ENCODE results near the gene ATP6AP1.
A peak's percentile ranks its signal among the peaks of the same experiment; 100 is the strongest.

ATP6AP1 gene

GRCh38 chrX:154481911-154482601 is 53.6 kb downstream of the ATP6AP1 start:
- TF ChIP-seq Cebpa-rat (IDR thresholded peaks at IDR 0.05) = no peak
- no peak overlapping the region for H3K4me3 ChIP-seq
- peaks cover 46 to 68% (median 58%) of the 10 kb centered on the region in 10 experiments for H3K4me1 ChIP-seq
- H3K9me3 ChIP-seq (replicated peaks in 1 of 11) = peaks cover 0 to 19% (median 9%) of the 10 kb centered on the region in 11 experiments; a peak in 11 of 22 replicates
- peaks cover 42 to 74% (median 59%) of the 10 kb centered on the region in 11 experiments for H3K27me3 ChIP-seq
- peak overlapping the region in 7 of 11 experiments; percentile 70 to 88 (median 80); a peak in 9 of 22 replicates for H3K4me2 ChIP-seq
- H3K27ac ChIP-seq = 0 out of 22 replicates have a peak overlapping the region, but pooled peaks of 1 of the 11 experiments have one; percentile 24
- H3K36me3 ChIP-seq = peaks cover 0 to 20% (median 11%) of the 10 kb centered on the region in 11 experiments; a peak in 12 of 22 replicates
- peak overlapping the region in 2 of 11 experiments; percentile 8 to 30; a peak in 1 of 22 replicates for H3K9ac ChIP-seq
- H4K20me1 ChIP-seq = peaks cover 0 to 35% (median 21%) of the 10 kb centered on the region in 11 experiments; a peak in 12 of 22 replicates

DNA sequence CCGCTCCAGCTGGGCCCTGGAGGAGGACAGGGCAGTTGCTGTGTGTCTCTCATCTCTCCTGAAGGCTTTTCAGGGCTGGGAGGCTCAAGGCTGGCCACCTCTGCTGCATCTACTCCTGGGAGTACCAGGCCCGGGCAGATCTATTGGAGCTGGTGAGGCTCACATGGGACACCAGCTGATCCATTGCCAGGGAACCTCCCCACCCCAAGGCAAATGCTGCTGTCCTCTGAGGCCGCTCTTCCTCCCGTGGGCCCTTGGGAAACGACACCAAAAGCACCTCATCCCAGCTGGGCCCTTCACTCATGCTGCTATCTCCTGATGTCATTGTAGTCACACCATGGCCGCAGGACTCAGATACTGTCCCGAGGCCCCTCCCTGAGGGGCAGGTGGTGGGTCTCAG is 54.3 kb downstream of the ATP6AP1 start:
- Histone ChIP-seq H3K27ac (0 out of 22 replicates have a peak overlapping the region, but pooled peaks of 1 of the 11 experiments have one; percentile 24), H3K27me3 (peaks cover 42 to 67% (median 54%) of the 10 kb centered on the region in 11 experiments), H3K4me3 (no peak overlapping the region), H3K9ac (peak overlapping the region in 3 of 11 experiments; percentile 30 to 44 (median 41); a peak in 3 of 22 replicates), H3K4me1 (peaks cover 50 to 69% (median 62%) of the 10 kb centered on the region in 10 experiments), H3K36me3 (peaks cover 0 to 20% (median 11%) of the 10 kb centered on the region in 11 experiments; a peak in 13 of 22 replicates), H4K20me1 (peaks cover 0 to 38% (median 18%) of the 10 kb centered on the region in 11 experiments; a peak in 10 of 22 replicates), H3K4me2 (peak overlapping the region; percentile 70 to 89 (median 81)), H3K9me3 (replicated peaks in 1 of 11) (peaks cover 0 to 26% (median 13%) of the 10 kb centered on the region in 11 experiments; a peak in 13 of 22 replicates)
- TF ChIP-seq Cebpa-rat (IDR thresholded peaks at IDR 0.05) = no peak

- H3K36me3 ChIP-seq = peaks cover 0 to 26% (median 16%) of the 10 kb centered on the region in 11 experiments; a peak in 14 of 22 replicates
- H3K9ac ChIP-seq = peak overlapping the region in 3 of 11 experiments; percentile 30 to 44 (median 41); a peak in 2 of 22 replicates
- peaks cover 0 to 36% (median 14%) of the 10 kb centered on the region in 11 experiments; a peak in 10 of 22 replicates for H4K20me1 ChIP-seq
- H3K27ac ChIP-seq = 0 out of 22 replicates have a peak overlapping the region, but pooled peaks of 1 of the 11 experiments have one; percentile 24
- no peak for TF ChIP-seq Cebpa-rat (IDR thresholded peaks at IDR 0.05)
- no peak overlapping the region for H3K4me3 ChIP-seq
- H3K27me3 ChIP-seq = peaks cover 42 to 64% (median 52%) of the 10 kb centered on the region in 11 experiments
- H3K4me1 ChIP-seq = peaks cover 51 to 64% (median 59%) of the 10 kb centered on the region in 10 experiments
- peak overlapping the region; percentile 70 to 89 (median 81) for H3K4me2 ChIP-seq
- peaks cover 0 to 31% (median 18%) of the 10 kb centered on the region in 11 experiments; a peak in 13 of 22 replicates for H3K9me3 ChIP-seq (replicated peaks in 1 of 11)
These were observed 54.8 kb downstream of the ATP6AP1 start for GRCh38 chrX:154483325-154483724.

DNA sequence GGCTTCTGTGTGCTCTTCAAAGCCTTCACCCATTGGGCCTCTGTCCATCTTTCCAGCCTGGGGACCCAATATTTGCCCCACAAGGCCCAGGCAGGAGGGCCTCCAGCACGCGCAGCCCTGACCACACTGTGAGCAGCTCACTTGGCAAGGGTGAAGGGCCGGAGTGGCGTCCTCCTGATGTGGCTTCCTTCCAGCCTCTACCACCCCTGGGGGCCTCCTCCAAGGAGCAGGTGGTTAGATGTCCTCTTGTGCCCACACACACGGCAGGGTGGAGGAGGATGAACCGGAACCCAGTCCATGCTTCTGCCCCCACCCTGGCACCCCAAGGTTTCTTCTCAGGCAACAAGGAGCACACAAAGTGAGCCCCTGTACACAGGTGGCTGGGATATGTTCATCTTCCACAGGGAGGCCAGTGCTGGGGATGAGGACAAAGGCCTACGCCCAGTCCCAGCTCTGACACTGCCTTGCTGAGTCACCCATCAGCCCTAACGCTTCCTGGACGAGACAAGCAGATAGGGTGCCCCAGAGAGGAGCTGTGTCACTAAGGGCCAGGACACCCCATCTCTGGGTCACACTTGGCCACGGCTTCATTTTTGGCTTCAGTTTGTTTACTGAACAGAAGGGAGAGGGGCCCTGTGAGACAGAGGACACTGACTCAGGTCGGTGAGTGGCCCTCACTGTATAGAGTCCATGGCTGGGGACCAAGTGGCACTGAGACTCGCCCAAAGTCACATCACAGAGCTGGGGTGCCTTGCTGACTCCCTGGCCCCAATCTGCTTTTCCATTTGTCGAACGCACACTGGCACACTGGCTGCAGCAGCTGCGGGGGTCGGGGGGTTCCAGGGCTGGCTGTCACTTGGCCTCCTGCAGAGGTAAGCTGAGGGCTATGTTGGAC is 56.0 kb downstream of the ATP6AP1 start:
- Histone ChIP-seq H3K9me3 (replicated peaks in 1 of 11) (peaks cover 0 to 38% (median 23%) of the 10 kb centered on the region in 11 experiments; a peak in 14 of 22 replicates), H4K20me1 (peaks cover 0 to 43% (median 14%) of the 10 kb centered on the region in 11 experiments; a peak in 11 of 22 replicates), H3K4me2 (peak overlapping the region; percentile 70 to 89 (median 81)), H3K27me3 (peaks cover 42 to 62% (median 51%) of the 10 kb centered on the region in 11 experiments), H3K9ac (peak overlapping the region; percentile 73 to 91 (median 84); a peak in 19 of 22 replicates), H3K4me1 (peaks cover 60 to 72% (median 67%) of the 10 kb centered on the region in 10 experiments), H3K27ac (peak overlapping the region in 10 of 11 experiments; percentile 24 to 88 (median 57); a peak in 15 of 22 replicates), H3K36me3 (peaks cover 0 to 31% (median 16%) of the 10 kb centered on the region in 11 experiments; a peak in 14 of 22 replicates), H3K4me3 (peak overlapping the region in 9 of 10 experiments; percentile 71 to 84 (median 77); a peak in 16 of 20 replicates)
- TF ChIP-seq Cebpa-rat (IDR thresholded peaks at IDR 0.05) = no peak

- Histone ChIP-seq H3K27ac (peak overlapping the region in 10 of 11 experiments; percentile 46 to 88 (median 82); a peak in 20 of 22 replicates), H3K4me3 (peak overlapping the region; percentile 71 to 84 (median 77)), H3K27me3 (peaks cover 38 to 54% (median 45%) of the 10 kb centered on the region in 11 experiments), H3K9me3 (replicated peaks in 1 of 11) (peaks cover 0 to 47% (median 31%) of the 10 kb centered on the region in 11 experiments; a peak in 15 of 22 replicates), H3K4me2 (peak overlapping the region; percentile 70 to 89 (median 81)), H3K4me1 (peaks cover 54 to 71% (median 64%) of the 10 kb centered on the region in 10 experiments), H4K20me1 (peaks cover 0 to 43% (median 14%) of the 10 kb centered on the region in 11 experiments; a peak in 11 of 22 replicates), H3K9ac (peak overlapping the region; percentile 73 to 91 (median 84)), H3K36me3 (peaks cover 0 to 31% (median 16%) of the 10 kb centered on the region in 11 experiments; a peak in 14 of 22 replicates)
- TF ChIP-seq Cebpa-rat (IDR thresholded peaks at IDR 0.05) = no peak
These were observed 56.9 kb downstream of the ATP6AP1 start for GRCh38 chrX:154485150-154486051.

GRCh38 chrX:154486052-154486395 is 57.5 kb downstream of the ATP6AP1 start:
- peaks cover 0 to 43% (median 14%) of the 10 kb centered on the region in 11 experiments; a peak in 11 of 22 replicates for H4K20me1 ChIP-seq
- peaks cover 0 to 50% (median 31%) of the 10 kb centered on the region in 11 experiments; a peak in 15 of 22 replicates for H3K9me3 ChIP-seq (replicated peaks in 1 of 11)
- peak overlapping the region; percentile 44 to 88 (median 82) for H3K27ac ChIP-seq
- peaks cover 53 to 68% (median 63%) of the 10 kb centered on the region in 10 experiments for H3K4me1 ChIP-seq
- H3K36me3 ChIP-seq = peaks cover 0 to 31% (median 16%) of the 10 kb centered on the region in 11 experiments; a peak in 14 of 22 replicates
- H3K4me2 ChIP-seq = peak overlapping the region; percentile 70 to 89 (median 81)
- H3K27me3 ChIP-seq = peaks cover 32 to 48% (median 38%) of the 10 kb centered on the region in 11 experiments
- no peak for TF ChIP-seq Cebpa-rat (IDR thresholded peaks at IDR 0.05)
- H3K9ac ChIP-seq = peak overlapping the region; percentile 73 to 91 (median 84)
- H3K4me3 ChIP-seq = peak overlapping the region; percentile 71 to 84 (median 77)

All from BLaER1 treated with 17β-estradiol and CSF1 and Interleukin-3, amounts not matched to agents 10 nM and 100 nM (cell line).